C4-2B (cell line): ENCODE results near the gene HSD3B7.

Experiments used
- ZFX ChIP-seq: fragments of 450-650 bp; IDR thresholded peaks from 2 replicates; pipeline ENCODE4 v1.6.1; 2017
- TF ChIP-seq, protein P1 (sequence below): fragments of 450-650 bp; conservative IDR thresholded peaks from 2 replicates; pipeline ENCODE4 v1.5.1; 2017; ENCODE audit warnings: mild to moderate bottlenecking

- TF ChIP-seq, protein P1, sequence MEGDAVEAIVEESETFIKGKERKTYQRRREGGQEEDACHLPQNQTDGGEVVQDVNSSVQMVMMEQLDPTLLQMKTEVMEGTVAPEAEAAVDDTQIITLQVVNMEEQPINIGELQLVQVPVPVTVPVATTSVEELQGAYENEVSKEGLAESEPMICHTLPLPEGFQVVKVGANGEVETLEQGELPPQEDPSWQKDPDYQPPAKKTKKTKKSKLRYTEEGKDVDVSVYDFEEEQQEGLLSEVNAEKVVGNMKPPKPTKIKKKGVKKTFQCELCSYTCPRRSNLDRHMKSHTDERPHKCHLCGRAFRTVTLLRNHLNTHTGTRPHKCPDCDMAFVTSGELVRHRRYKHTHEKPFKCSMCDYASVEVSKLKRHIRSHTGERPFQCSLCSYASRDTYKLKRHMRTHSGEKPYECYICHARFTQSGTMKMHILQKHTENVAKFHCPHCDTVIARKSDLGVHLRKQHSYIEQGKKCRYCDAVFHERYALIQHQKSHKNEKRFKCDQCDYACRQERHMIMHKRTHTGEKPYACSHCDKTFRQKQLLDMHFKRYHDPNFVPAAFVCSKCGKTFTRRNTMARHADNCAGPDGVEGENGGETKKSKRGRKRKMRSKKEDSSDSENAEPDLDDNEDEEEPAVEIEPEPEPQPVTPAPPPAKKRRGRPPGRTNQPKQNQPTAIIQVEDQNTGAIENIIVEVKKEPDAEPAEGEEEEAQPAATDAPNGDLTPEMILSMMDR, result no peak
- TF ChIP-seq ZFX, result no peak
Measured at GRCh38 chr16:30979170-30980022, 5.6 kb upstream of the HSD3B7 start.
